ENCODE data around the gene CEP41. TPM values are rescaled to one million over a fixed set of nuclear protein-coding genes. Genes with fewer than 3 reads are reported as not detected.

CEP41 gene
- total and polyA plus RNA-seq, 2 of the 13 experiments (the other 11 are each of a cell fraction or from before 2014, with no cell fraction given) = 8.7 to 9.0 TPM

DNA sequence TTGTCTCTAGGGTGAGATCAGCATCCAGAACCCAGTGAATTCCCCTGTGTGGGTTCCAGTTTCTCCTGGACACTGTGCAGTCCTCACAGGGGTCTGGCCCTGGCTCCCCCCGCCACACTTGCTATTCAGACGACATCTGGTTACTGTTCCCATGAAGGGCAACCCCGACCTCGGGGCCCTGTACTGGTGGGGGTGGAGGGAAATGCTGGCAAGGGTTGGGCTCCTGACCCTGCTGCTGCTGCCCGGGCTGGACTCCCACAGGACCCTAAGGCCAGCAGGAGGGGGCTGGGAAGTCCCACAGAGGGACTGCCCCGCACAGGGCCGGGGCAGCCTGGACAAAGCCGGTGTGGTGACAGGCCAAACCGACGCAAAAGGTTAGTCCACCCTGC is 61.3 kb downstream of the CEP41 start:
- no peaks in the 10 kb centered on the region for H3K79me2 ChIP-seq (ENCODE audit: insufficient read depth, low read length)
- TF ChIP-seq, protein P1, sequence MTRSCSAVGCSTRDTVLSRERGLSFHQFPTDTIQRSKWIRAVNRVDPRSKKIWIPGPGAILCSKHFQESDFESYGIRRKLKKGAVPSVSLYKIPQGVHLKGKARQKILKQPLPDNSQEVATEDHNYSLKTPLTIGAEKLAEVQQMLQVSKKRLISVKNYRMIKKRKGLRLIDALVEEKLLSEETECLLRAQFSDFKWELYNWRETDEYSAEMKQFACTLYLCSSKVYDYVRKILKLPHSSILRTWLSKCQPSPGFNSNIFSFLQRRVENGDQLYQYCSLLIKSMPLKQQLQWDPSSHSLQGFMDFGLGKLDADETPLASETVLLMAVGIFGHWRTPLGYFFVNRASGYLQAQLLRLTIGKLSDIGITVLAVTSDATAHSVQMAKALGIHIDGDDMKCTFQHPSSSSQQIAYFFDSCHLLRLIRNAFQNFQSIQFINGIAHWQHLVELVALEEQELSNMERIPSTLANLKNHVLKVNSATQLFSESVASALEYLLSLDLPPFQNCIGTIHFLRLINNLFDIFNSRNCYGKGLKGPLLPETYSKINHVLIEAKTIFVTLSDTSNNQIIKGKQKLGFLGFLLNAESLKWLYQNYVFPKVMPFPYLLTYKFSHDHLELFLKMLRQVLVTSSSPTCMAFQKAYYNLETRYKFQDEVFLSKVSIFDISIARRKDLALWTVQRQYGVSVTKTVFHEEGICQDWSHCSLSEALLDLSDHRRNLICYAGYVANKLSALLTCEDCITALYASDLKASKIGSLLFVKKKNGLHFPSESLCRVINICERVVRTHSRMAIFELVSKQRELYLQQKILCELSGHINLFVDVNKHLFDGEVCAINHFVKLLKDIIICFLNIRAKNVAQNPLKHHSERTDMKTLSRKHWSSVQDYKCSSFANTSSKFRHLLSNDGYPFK (CRISPR knock-in tag; IDR thresholded peaks at IDR 0.05; ENCODE audit: borderline replicate concordance) = 0 out of 2 replicates have a peak, but pooled peaks have one; percentile 6
- TF ChIP-seq ZNF296 (CRISPR knock-in tag; conservative IDR thresholded peaks at IDR 0.05) (no peak), AGO1 (IDR thresholded peaks at IDR 0.05; ENCODE audit: low read depth, low read length, poor library complexity, severe bottlenecking) (peak; percentile 11)
- no peak for FAIRE-seq
- ChIA-PET CTCF (ENCODE audit: low intra/inter-chr PET ratio, low total read pairs) (no interaction called here), POLR2A (no interaction called here)
- intact Hi-C loops (cut with micrococcal nuclease; ENCODE audit: unreplicated experiment) (no loop called here), in situ Hi-C loops (cut with HindIII; ENCODE audit: extremely low pct_ligation_motif_present, low pct_unique_long_range_greater_than_20kb) (no loop called here)
- H3K27me3 ChIP-seq (ENCODE audit: control insufficient read depth in 1 of 2, insufficient read depth in 2 of 2, low read length in 2 of 2) = peaks cover 1 to 20% of the 10 kb centered on the region in 2 experiments; a peak in 3 of 5 replicates
- no peaks in the 10 kb centered on the region for H3K36me3 ChIP-seq (replicated peaks in 1 of 2; ENCODE audit: control insufficient read depth in 1 of 2, insufficient read depth in 2 of 2, low read length in 2 of 2)
- H2AFZ ChIP-seq (ENCODE audit: low read length) = no peak overlapping the region
- H3K4me3 ChIP-seq (replicated peaks in 1 of 3; ENCODE audit: insufficient read depth in 1 of 3, low read depth in 2 of 3, low read length in 3 of 3) = peak overlapping the region; percentile 19 to 68 (median 24); a peak in 5 of 6 replicates
- H3K4me2 ChIP-seq (ENCODE audit: low read depth, low read length) = peak overlapping the region; percentile 71
- ATAC-seq = peak; percentile 67
- DNase-seq (ENCODE audit: low spot score) = no peak
- H3K4me1 ChIP-seq (ENCODE audit: insufficient read depth, low read length) = peaks cover 26% of the 10 kb centered on the region
- H3K9me3 ChIP-seq (ENCODE audit: low read length) = peaks cover 10% of the 10 kb centered on the region
- no TSS peak for BruUV-seq (replicated peaks)
- H4K20me1 ChIP-seq (ENCODE audit: insufficient read depth, low read length) = no peaks in the 10 kb centered on the region
- H3K9ac ChIP-seq (ENCODE audit: insufficient read depth, low read depth, low read length) = peak overlapping the region; percentile 28; the same call in 1 of the 2 replicates
- WGBS (ENCODE audit: low lambda C conversion rate) = no CpG with 5 or more reads among the region's 10 CpGs
- no peak overlapping the region for H3K27ac ChIP-seq (ENCODE audit: extremely low read length, insufficient read depth, low read length)

DNA sequence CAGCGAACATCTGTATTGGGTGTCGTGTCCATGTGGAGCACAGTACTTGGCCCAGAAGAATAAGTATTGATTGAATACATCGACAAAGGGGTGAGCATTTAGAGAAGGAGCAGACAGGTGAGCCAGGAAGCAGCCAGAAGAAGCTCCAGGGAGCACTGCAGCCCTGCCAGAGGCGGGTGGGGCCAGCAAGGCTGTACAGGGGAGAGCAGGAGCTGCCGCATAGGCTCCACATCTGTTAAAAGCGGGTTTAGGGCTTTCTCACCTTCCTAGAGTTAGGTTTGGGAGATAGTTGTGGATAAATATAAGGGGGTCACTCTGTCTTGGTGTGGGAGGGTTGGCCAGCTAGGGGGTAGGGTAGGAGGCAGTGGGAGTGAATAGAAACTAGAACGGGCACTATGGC is 61.8 kb downstream of the CEP41 start:
- ChIA-PET CTCF (ENCODE audit: low intra/inter-chr PET ratio, low total read pairs) (no interaction called here), POLR2A (no interaction called here)
- no peak for DNase-seq (ENCODE audit: low spot score)
- Histone ChIP-seq H2AFZ (ENCODE audit: low read length) (no peak overlapping the region), H3K9me3 (ENCODE audit: low read length) (peaks cover 10% of the 10 kb centered on the region), H3K4me3 (replicated peaks in 1 of 3; ENCODE audit: insufficient read depth in 1 of 3, low read depth in 2 of 3, low read length in 3 of 3) (peak overlapping the region in 1 of 3 experiments; percentile 68; a peak in 1 of 6 replicates), H3K27ac (ENCODE audit: extremely low read length, insufficient read depth, low read length) (no peak overlapping the region), H4K20me1 (ENCODE audit: insufficient read depth, low read length) (no peaks in the 10 kb centered on the region), H3K9ac (ENCODE audit: insufficient read depth, low read depth, low read length) (no peak overlapping the region), H3K4me1 (ENCODE audit: insufficient read depth, low read length) (peaks cover 32% of the 10 kb centered on the region), H3K79me2 (ENCODE audit: insufficient read depth, low read length) (no peaks in the 10 kb centered on the region), H3K36me3 (replicated peaks in 1 of 2; ENCODE audit: control insufficient read depth in 1 of 2, insufficient read depth in 2 of 2, low read length in 2 of 2) (no peaks in the 10 kb centered on the region), H3K4me2 (ENCODE audit: low read depth, low read length) (peak overlapping the region; percentile 71), H3K27me3 (ENCODE audit: control insufficient read depth in 1 of 2, insufficient read depth in 2 of 2, low read length in 2 of 2) (peaks cover 1 to 20% of the 10 kb centered on the region in 2 experiments; a peak in 3 of 5 replicates)
- intact Hi-C loops (cut with micrococcal nuclease; ENCODE audit: unreplicated experiment) (no loop called here), in situ Hi-C loops (cut with HindIII; ENCODE audit: extremely low pct_ligation_motif_present, low pct_unique_long_range_greater_than_20kb) (no loop called here)
- WGBS (ENCODE audit: low lambda C conversion rate) = 46% methylated on average over 7 of the region's 7 CpGs
- BruUV-seq (replicated peaks) = no TSS peak
- no peak for FAIRE-seq
- no peak; the same call in 2 of the 3 replicates for ATAC-seq
- TF ChIP-seq ELF1 (CRISPR knock-in tag; IDR thresholded peaks at IDR 0.05) (no peak), NCOA5 (CRISPR knock-in tag; IDR thresholded peaks at IDR 0.05) (no peak), MED8 (CRISPR knock-in tag; IDR thresholded peaks at IDR 0.05; ENCODE audit: insufficient replicate concordance) (no peak), CCDC6 (CRISPR knock-in tag; IDR thresholded peaks at IDR 0.05) (no peak), TBX2 (CRISPR knock-in tag; IDR thresholded peaks at IDR 0.05; ENCODE audit: borderline replicate concordance) (no peak), ARNT (IDR thresholded peaks at IDR 0.05) (no peak), FOXK2 (IDR thresholded peaks at IDR 0.05) (no peak), PLRG1 (conservative IDR thresholded peaks at IDR 0.05) (no peak)
- TF ChIP-seq, protein P2, sequence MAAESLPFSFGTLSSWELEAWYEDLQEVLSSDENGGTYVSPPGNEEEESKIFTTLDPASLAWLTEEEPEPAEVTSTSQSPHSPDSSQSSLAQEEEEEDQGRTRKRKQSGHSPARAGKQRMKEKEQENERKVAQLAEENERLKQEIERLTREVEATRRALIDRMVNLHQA (CRISPR knock-in tag; IDR thresholded peaks at IDR 0.05) = no peak
- TF ChIP-seq, protein P3, sequence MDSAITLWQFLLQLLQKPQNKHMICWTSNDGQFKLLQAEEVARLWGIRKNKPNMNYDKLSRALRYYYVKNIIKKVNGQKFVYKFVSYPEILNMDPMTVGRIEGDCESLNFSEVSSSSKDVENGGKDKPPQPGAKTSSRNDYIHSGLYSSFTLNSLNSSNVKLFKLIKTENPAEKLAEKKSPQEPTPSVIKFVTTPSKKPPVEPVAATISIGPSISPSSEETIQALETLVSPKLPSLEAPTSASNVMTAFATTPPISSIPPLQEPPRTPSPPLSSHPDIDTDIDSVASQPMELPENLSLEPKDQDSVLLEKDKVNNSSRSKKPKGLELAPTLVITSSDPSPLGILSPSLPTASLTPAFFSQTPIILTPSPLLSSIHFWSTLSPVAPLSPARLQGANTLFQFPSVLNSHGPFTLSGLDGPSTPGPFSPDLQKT (CRISPR knock-in tag; IDR thresholded peaks at IDR 0.05; ENCODE audit: borderline replicate concordance) = no peak
- TF ChIP-seq, protein P4, sequence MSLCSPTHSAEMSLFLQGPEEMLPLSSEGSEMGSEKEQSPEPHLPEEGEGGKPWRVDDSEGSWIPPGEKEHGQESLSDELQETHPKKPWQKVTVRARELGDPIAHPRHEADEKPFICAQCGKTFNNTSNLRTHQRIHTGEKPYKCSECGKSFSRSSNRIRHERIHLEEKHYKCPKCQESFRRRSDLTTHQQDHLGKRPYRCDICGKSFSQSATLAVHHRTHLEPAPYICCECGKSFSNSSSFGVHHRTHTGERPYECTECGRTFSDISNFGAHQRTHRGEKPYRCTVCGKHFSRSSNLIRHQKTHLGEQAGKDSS (CRISPR knock-in tag; IDR thresholded peaks at IDR 0.05; ENCODE audit: borderline replicate concordance, low read depth) = no peak

Measured in HepG2 (cell line).